HAP-1 (cell line): ENCODE results near the gene NF1.
"Not testable (repeated sequence)": the region's sequence is repeated elsewhere in the genome, so short reads cannot be mapped to it uniquely, and the experiment has no call there.

ENCODE experiments used
- DNase-seq, 2 experiments: peaks; one replicate each; pipeline ENCODE4 v3.0.0-alpha.2; 2016 to 2020; ENCODE audit warnings: low spot score in 2 of 2
- H3K27me3 ChIP-seq: fragments of 250-450 bp; sonication (Bioruptor Pico); 2 replicates; pipeline ENCODE4 v1.5.1; 2020; ENCODE audit warnings: low read depth, mild to moderate bottlenecking, moderate library complexity
- H3K36me3 ChIP-seq: fragments of 250-450 bp; sonication (Bioruptor Pico); replicated peaks from 2 replicates; pipeline ENCODE4 v1.5.1; 2020; ENCODE audit warnings: mild to moderate bottlenecking
- H3K4me1 ChIP-seq: fragments of 250-450 bp; sonication (Bioruptor Pico); 2 replicates; pipeline ENCODE4 v1.5.1; 2020; ENCODE audit warnings: mild to moderate bottlenecking
- H3K4me3 ChIP-seq: fragments of 250-450 bp; sonication (Bioruptor Pico); 2 replicates; pipeline ENCODE4 v1.5.1; 2020; ENCODE audit warnings: mild to moderate bottlenecking, moderate library complexity
- H3K9me3 ChIP-seq: fragments of 250-450 bp; sonication (Bioruptor Pico); 2 replicates; pipeline ENCODE4 v1.5.1; 2020; ENCODE audit warnings: mild to moderate bottlenecking, moderate library complexity
- in situ Hi-C: fragments of 300-500 bp; cut with MboI; formaldehyde crosslinking; loops from 3 replicates; pipeline ENCODE4 v1.14.3; 2020; ENCODE audit warnings: low sequenced_read_pairs, inconsistent platforms, mixed read lengths

Gene NF1

GRCh38 chr17:31296142-31296541 is 201.4 kb downstream of the NF1 start:
- H3K27me3 ChIP-seq = no peaks in the 10 kb centered on the region
- no peaks in the 10 kb centered on the region for H3K36me3 ChIP-seq
- H3K9me3 ChIP-seq = no peaks in the 10 kb centered on the region
- H3K4me1 ChIP-seq = peaks cover 41% of the 10 kb centered on the region
- no peak overlapping the region for H3K4me3 ChIP-seq
- in situ Hi-C loops = no loop called here
- peak in 1 of 2 experiments; percentile 95 for DNase-seq

DNA sequence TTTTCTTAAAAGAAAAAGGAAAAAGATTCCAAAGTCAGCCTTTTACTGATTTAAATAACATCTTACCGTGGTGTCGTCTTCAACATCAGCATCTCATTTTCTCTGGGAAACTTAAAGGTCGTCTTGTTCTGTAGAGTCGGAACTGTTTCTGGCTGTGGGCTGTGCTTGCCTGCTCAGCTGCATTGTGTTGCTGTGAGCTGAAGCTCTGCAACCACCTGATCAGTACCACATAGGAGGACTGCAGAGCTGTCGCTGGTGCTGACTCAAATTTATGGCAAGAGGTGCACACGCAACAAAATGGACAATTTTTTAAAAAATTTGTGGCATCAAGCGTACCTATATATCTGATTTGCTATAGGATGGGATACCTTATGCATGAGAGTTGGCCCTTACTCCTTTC is 202.3 kb downstream of the NF1 start, which contains the start of gene OMG:
OMG (minus strand) TSS at position 150 of the 400 bp plus-strand sequence. CDS start 908 bp downstream, outside the sequence.
- no peak within 1 kb of the TSS for H3K4me3 ChIP-seq
- peak in 1 of 2 experiments; percentile 46 for DNase-seq
- peaks cover 44% of the 10 kb centered on the region for H3K4me1 ChIP-seq
- in situ Hi-C loops = no loop called here
- H3K36me3 ChIP-seq = no peaks in the 10 kb centered on the region
- no peaks in the 10 kb centered on the region for H3K9me3 ChIP-seq
- no peaks in the 10 kb centered on the region for H3K27me3 ChIP-seq

DNA sequence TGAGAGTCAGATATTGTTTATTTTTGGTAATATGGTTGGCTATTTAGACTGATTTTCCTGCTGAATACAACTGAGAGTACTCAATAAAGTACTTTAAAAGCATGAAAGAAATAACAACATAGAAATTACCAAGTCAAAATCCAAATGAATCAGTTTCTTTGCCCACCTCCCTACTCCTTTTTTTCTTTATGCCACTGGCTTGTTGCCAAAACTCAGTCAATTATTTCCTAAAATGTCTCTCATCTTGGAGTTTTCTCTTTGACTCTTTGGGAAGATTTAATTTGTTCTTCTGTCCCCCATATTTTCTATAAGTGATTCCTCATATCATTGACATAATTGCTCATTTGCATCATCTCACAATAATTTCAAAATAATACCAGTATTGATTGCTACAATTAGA is 204.8 kb downstream of the NF1 start:
- no peaks in the 10 kb centered on the region for H3K27me3 ChIP-seq
- no peak for DNase-seq
- no peaks in the 10 kb centered on the region for H3K9me3 ChIP-seq
- peaks cover 29% of the 10 kb centered on the region for H3K4me1 ChIP-seq
- H3K36me3 ChIP-seq = no peaks in the 10 kb centered on the region
- in situ Hi-C loops = no loop called here
- H3K4me3 ChIP-seq = no peak overlapping the region

GRCh38 chr17:31307640-31308039 is 212.9 kb downstream of the NF1 start:
- DNase-seq = no peak
- H3K36me3 ChIP-seq = no peaks in the 10 kb centered on the region
- no peak overlapping the region for H3K4me3 ChIP-seq
- H3K4me1 ChIP-seq = no peaks in the 10 kb centered on the region; the same call in 1 of the 2 replicates
- in situ Hi-C loops = no loop called here
- H3K27me3 ChIP-seq = no peaks in the 10 kb centered on the region
- H3K9me3 ChIP-seq = no peaks in the 10 kb centered on the region

GRCh38 chr17:31308372-31309334 is 213.9 kb downstream of the NF1 start:
- H3K4me1 ChIP-seq = no peaks in the 10 kb centered on the region; the same call in 1 of the 2 replicates
- no peak overlapping the region for H3K4me3 ChIP-seq
- no peaks in the 10 kb centered on the region for H3K36me3 ChIP-seq
- no peaks in the 10 kb centered on the region for H3K9me3 ChIP-seq
- in situ Hi-C loops = no loop called here
- no peak for DNase-seq
- no peaks in the 10 kb centered on the region for H3K27me3 ChIP-seq

DNA sequence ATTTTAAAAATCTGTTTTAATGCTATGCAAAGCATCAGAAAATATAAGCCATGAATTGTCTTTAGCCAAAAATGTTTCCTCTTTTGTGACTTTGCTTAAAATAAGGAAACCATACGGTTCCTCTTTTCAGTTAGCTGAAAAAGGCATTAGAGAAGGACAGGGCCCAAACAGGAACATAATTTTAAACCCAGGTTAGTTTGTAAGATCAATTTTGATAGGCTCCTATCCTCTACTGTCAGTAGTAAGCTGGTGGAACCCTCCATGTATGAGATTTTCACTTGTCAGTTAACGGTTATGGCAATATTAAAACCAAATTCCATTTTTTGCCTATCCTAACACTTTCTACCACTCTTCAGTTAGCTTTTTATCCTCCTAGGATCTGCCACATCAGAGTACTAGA is 214.8 kb downstream of the NF1 start:
- no peaks in the 10 kb centered on the region for H3K27me3 ChIP-seq
- no peak overlapping the region for H3K4me3 ChIP-seq
- no peaks in the 10 kb centered on the region for H3K9me3 ChIP-seq
- in situ Hi-C loops = no loop called here
- no peaks in the 10 kb centered on the region for H3K36me3 ChIP-seq
- H3K4me1 ChIP-seq = no peaks in the 10 kb centered on the region; the same call in 1 of the 2 replicates
- no peak for DNase-seq

DNA sequence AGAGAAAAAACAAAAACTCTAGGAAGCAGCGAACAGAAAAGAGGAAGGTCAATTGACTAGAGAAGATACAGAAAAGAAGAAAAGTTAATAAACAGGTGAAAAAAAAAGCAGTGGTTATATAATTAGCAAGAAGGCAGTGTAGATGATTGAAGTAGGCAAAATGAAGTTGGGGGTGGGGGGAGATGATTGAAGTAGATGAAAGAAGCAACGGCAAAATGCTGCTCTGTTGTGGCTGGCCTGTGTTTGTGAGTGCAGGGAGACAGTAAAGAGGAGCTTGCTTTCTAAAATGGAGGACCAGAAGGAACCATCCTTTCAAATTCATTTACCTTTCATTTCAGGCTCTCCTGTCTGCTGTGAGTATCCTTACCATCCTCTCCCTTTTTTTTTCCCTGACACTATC is 215.5 kb downstream of the NF1 start:
- H3K36me3 ChIP-seq = no peaks in the 10 kb centered on the region
- H3K9me3 ChIP-seq = no peaks in the 10 kb centered on the region
- no peaks in the 10 kb centered on the region for H3K27me3 ChIP-seq
- H3K4me3 ChIP-seq = no peak overlapping the region
- no peak for DNase-seq
- peaks cover 6% of the 10 kb centered on the region; the same call in 1 of the 2 replicates for H3K4me1 ChIP-seq
- in situ Hi-C loops = no loop called here

DNA sequence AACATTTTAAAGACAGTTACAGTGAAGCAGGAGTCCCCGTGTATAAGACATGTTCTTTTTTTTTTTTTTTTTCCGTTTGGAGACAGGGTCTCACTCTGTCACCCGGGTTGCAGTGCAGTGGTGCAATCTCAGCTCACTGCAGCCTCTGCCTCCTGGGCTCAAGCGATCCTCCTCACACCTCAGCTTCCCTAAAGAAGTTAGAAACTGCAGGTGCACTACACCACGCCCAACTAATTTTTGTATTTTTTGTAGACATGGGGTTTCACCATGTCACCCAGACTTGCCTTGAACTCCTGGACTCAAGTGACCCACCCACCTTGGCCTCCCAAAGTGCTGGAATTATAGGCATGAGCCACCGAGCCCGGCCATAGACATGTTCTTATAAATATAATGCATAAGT is 216.1 kb downstream of the NF1 start:
- peaks cover 6% of the 10 kb centered on the region; the same call in 1 of the 2 replicates for H3K4me1 ChIP-seq
- no peaks in the 10 kb centered on the region for H3K36me3 ChIP-seq
- in situ Hi-C loops = no loop called here
- no peaks in the 10 kb centered on the region for H3K9me3 ChIP-seq
- DNase-seq = no peak
- H3K27me3 ChIP-seq = no peaks in the 10 kb centered on the region
- no peak overlapping the region for H3K4me3 ChIP-seq

- Histone ChIP-seq H3K9me3 (no peaks in the 10 kb centered on the region), H3K4me3 (no peak overlapping the region), H3K27me3 (no peaks in the 10 kb centered on the region), H3K36me3 (no peaks in the 10 kb centered on the region), H3K4me1 (peaks cover 6% of the 10 kb centered on the region; the same call in 1 of the 2 replicates)
- in situ Hi-C loops = no loop called here
- no peak for DNase-seq
These were observed 216.7 kb downstream of the NF1 start for GRCh38 chr17:31311526-31311925.

DNA sequence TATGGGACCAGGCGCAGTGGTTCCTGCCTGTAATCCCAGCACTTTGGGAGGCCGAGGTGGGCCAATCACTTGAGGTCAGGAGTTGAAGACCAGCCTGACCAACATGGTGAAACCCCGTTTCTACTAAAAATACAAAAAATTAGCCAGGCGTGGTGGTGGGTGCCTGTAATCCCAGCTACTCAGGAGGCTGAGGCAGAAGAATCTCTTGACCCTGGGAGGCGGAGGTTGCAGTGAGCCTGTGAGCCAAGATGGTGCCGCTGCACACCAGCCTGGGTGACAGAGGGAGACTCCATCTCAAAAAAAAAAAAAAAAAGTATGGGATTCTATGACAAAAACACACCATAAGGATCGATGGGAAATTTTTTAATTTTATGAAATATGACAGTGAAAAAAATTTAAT is 217.4 kb downstream of the NF1 start:
- H3K27me3 ChIP-seq, in situ Hi-C loops, DNase-seq, H3K36me3 ChIP-seq, H3K9me3 ChIP-seq, H3K4me1 ChIP-seq, H3K4me3 ChIP-seq: not testable (repeated sequence)

DNA sequence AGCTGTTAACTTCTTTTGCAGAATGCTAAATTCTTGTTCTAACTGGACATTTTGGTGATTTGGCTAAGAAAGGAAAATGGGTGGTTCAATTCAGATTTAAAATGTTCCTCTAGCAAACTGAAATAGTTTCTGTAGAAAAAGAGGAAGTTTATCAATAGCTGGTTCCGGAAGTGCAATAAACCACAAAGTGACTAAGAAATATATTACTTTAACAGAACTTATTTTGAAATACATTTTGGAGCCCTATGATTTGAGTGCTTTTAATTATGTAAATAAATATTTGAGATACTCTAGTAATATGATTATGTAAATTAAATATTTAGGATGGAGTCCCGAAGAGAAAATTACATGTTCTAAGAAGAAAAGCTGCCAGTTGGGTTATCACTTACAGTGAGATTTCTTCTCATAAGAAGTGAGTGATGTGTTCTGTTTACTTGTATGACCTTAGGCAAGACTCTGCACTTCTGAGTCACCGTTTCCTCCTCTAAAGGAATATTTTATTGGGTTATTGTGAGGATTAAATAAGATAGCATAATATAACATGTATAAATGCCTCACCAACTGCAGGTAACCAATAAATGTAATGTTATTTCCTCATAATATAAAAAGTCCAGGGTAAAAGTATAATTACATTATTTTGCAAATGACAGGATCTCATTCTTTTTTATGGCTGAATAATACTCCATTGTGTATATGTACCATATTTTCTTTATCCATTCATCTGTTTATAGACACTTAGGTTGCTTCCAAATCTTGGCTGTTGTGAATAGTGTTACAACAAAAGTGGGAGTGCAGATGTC is 219.4 kb downstream of the NF1 start, which contains the start of gene EVI2B:
EVI2B (minus strand) TSS at position 73 of the 800 bp plus-strand sequence. CDS start 8,445 bp downstream, outside the sequence.
- Histone ChIP-seq H3K36me3 (no peaks in the 10 kb centered on the region), H3K4me1 (peaks cover 8% of the 10 kb centered on the region; the same call in 1 of the 2 replicates), H3K9me3 (no peaks in the 10 kb centered on the region), H3K4me3 (no peak within 1 kb of the TSS), H3K27me3 (no peaks in the 10 kb centered on the region)
- peak in 1 of 2 experiments; percentile 14 for DNase-seq
- in situ Hi-C loops = no loop called here

DNA sequence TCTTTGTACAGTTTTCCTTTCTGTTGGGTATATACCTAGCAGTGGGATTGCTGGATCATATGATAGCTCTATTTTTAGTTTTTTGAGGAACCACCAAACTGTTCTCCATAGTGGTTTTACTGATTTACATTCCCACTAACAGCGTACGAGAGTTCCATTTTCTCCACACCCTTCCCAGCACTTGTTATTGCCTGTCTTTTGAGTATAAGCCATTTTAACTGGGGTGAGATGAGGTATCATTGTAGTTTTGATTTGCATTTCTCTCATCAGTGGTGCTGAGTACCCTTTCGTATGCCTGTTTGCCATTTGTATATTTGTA is 220.0 kb downstream of the NF1 start:
- Histone ChIP-seq H3K36me3 (no peaks in the 10 kb centered on the region), H3K4me1 (peaks cover 8% of the 10 kb centered on the region; the same call in 1 of the 2 replicates), H3K9me3 (no peaks in the 10 kb centered on the region), H3K27me3 (no peaks in the 10 kb centered on the region), H3K4me3 (no peak overlapping the region)
- in situ Hi-C loops = no loop called here
- DNase-seq = no peak

DNA sequence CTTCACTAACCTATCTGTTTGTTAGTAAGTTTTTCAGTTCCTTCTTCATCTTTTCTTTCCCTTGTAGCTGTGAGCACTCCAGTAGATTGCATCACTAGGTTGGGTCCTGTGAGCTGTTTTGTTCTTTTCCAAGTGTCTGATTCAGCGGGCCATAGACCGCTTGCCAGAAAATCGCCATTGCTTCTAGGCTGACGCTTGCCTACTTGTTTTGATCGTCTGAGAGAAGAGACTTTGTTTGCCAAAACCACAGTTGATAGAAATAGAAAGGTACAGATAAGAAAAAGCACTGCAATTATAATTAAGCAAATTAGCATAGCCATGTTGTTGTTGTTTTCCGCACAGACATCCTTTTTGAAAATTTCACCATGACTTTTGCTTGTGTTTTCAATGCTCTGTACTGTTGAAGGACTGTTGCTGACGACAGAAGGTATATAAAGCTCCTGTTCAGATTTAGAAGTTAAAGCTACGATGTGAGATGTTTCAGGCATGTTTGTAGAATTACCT is 223.6 kb downstream of the NF1 start:
- Histone ChIP-seq H3K9me3 (no peaks in the 10 kb centered on the region), H3K4me3 (no peak overlapping the region), H3K36me3 (no peaks in the 10 kb centered on the region), H3K4me1 (peaks cover 8% of the 10 kb centered on the region; the same call in 1 of the 2 replicates), H3K27me3 (no peaks in the 10 kb centered on the region)
- no peak for DNase-seq
- in situ Hi-C loops = no loop called here
